ENCODE measurements around the gene N4BP2L2. TPM values are rescaled to one million over a fixed set of nuclear protein-coding genes. Genes with fewer than 3 reads are reported as not detected.
A peak's percentile ranks its signal among the peaks of the same experiment; 100 is the strongest.

N4BP2L2 gene
- total RNA-seq, 1 experiment from 2014 or later, result 104 TPM

DNA sequence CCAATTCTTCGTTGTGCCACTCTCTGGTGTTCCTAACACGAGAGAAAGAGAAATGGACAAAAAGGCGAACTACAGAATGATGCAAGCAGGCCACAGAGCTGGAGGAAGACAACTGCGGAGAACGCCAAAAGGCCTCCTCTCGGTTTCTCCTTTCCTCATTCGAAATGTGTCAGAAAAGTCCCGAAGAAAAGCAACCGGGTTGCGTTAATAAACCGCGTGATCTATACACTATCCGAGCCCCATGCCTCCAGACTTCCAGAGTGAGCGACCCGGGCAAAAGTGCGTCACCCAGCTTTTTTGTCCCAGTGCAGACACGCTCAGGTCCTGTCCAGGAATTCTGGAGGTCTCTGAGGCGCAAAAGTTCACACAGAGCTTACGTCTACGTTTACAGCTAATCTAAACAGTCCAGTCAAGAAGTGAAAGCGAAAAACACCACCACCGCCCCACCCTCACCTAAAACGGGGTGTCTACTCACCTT is 413 bp downstream of the N4BP2L2 start:
- DNase-seq (ENCODE audit: low read depth, low spot score), result no peak
- in situ Hi-C loops (cut with HindIII; ENCODE audit: low pct_unique_long_range_greater_than_20kb, low sequenced_read_pairs), result no loop called here

DNA sequence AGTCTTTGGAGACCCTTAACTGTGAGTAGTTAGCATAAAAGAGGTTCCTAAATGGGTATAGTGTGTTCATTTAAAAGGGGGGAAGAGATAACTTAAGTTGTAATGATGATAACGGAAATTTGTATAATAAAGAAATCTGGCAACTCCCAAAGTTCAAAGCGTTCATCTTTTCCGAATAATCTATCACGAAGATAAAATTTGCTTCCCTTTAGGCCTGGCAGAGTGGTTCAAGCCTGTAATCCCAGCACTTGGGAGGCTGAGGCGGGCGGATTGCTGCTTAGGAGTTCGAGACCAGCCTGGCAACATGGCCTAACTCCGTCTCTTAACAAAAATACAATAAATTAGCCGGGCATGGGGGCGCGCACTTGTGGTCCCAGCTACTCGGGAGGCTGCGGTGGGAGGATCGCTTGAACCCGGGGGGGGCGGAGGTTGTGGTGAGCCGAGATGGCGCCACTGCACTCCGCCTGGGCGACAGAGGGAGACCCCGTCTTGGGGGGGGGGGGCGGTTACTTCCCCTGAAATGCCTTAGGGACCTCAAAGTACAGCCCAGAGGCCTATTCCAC is 934 bp downstream of the N4BP2L2 start:
- in situ Hi-C loops (cut with HindIII; ENCODE audit: low pct_unique_long_range_greater_than_20kb, low sequenced_read_pairs), result no loop called here
- no peak for DNase-seq (ENCODE audit: low read depth, low spot score)

DNA sequence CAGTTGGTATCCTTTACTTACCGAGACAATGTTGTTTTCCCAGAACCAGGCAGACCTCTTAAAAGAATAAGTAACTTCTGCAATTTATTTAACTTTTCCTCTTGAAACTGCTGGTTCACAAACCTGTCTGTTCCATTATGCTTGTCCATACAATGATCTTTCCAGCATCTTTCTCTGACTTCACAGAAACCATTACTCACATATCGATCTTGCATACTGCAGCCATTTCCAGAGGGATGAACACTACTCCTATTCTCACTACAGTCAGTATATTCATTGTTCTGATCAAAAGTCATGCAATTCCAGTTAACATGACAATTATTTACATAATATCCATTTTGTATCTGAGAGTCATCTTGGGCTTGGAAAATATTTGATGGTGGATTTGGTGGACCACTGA is 2.8 kb downstream of the N4BP2L2 start:
- in situ Hi-C loops (cut with HindIII; ENCODE audit: low pct_unique_long_range_greater_than_20kb, low sequenced_read_pairs), result no loop called here
- peak; percentile 62 for DNase-seq (ENCODE audit: low read depth, low spot score)

DNA sequence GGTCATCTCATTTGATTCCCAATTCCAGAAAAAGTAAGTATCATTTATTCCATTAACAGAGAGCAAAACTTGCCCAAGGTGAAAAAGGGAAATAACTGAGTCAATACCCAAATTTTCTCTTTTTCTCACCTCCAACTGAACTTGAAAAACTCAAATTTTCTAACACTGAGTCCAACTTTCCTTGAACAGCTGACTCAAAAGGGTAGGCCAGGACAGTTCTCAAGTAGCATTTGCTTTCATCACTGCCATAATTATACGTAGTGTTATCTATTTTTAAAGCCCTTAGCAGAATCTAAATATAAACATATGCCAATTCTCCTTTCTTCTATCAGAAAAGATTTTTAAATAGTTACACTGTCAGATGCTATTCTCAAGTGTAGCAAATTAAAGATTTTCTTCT is 3.5 kb downstream of the N4BP2L2 start:
- in situ Hi-C loops (cut with HindIII; ENCODE audit: low pct_unique_long_range_greater_than_20kb, low sequenced_read_pairs), result no loop called here
- no peak for DNase-seq (ENCODE audit: low read depth, low spot score)

GRCh38 chr13:32530841-32531253 is 7.7 kb downstream of the N4BP2L2 start:
- peak; percentile 32 for DNase-seq (ENCODE audit: low read depth, low spot score)
- in situ Hi-C loops (cut with HindIII; ENCODE audit: low pct_unique_long_range_greater_than_20kb, low sequenced_read_pairs), result no loop called here

DNA sequence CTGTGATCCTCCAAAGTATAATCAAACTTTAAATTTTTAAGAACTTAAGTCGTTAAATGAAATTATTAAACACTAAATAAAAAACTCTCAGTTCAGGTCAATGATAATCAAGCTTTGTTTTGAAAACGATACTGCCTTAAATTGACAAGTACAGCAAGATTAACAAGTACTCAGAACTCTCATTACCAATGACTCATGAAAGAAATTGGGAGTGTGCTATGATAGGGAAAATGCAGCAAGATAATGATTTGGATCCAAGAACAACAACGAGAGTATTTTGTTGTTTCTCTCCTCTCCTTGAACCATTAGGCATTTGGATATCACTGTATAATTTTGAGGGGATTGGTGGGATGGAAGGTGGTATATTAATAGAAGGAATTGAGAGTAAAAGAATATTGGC is 10.2 kb downstream of the N4BP2L2 start:
- DNase-seq (ENCODE audit: low read depth, low spot score), result no peak
- in situ Hi-C loops (cut with HindIII; ENCODE audit: low pct_unique_long_range_greater_than_20kb, low sequenced_read_pairs), result no loop called here

GRCh38 chr13:32527151-32527550 is 11.4 kb downstream of the N4BP2L2 start:
- in situ Hi-C loops (cut with HindIII; ENCODE audit: low pct_unique_long_range_greater_than_20kb, low sequenced_read_pairs), result no loop called here
- no peak for DNase-seq (ENCODE audit: low read depth, low spot score)

GRCh38 chr13:32525766-32526165 is 12.8 kb downstream of the N4BP2L2 start:
- in situ Hi-C loops (cut with HindIII; ENCODE audit: low pct_unique_long_range_greater_than_20kb, low sequenced_read_pairs), result no loop called here
- DNase-seq (ENCODE audit: low read depth, low spot score), result no peak

DNA sequence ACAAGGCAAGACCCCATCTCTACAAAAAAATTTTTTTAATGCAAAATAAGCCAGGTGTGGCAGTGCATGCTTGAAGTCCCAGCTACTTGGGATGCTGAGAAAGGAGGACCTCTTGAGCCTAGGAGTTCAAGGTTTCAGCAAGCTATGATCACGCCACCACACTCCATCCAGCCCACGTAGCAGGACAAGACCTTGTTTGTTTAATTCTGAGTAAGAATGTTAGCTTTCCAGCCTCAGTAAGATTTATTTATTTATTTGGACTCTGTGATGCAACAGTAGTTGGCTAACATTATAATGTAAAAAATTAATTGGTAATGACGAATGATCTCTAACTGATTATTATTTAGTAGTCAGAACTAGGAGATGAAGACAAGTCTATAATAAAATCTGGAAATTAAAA is 23.3 kb downstream of the N4BP2L2 start:
- no peak for DNase-seq (ENCODE audit: low read depth, low spot score)
- in situ Hi-C loops (cut with HindIII; ENCODE audit: low pct_unique_long_range_greater_than_20kb, low sequenced_read_pairs), result no loop called here

- DNase-seq (ENCODE audit: low read depth, low spot score), result no peak
- in situ Hi-C loops (cut with HindIII; ENCODE audit: low pct_unique_long_range_greater_than_20kb, low sequenced_read_pairs), result no loop called here
Observed at GRCh38 chr13:32511482-32511881, 27.1 kb downstream of the N4BP2L2 start.

GRCh38 chr13:32504876-32505275 is 33.7 kb downstream of the N4BP2L2 start:
- in situ Hi-C loops (cut with HindIII; ENCODE audit: low pct_unique_long_range_greater_than_20kb, low sequenced_read_pairs), result no loop called here
- no peak for DNase-seq (ENCODE audit: low read depth, low spot score)

DNA sequence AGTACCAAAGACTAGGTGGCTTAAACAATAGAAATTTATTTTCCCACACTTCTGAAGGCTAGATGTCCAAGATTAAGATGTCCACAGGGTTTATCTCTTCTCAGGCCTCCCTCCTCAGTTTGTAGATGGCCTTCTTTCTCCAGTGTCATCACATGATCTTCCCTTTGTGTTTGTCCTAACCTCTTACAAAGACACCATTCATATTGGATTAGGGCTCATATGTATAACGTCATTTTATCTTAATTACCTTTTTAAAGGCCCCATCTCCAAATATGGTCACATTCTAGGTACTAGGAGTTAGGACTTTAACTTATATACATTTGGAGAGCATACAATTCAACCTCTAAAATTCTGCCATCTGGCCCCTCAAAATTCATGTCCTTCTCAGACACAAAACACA is 34.3 kb downstream of the N4BP2L2 start:
- DNase-seq (ENCODE audit: low read depth, low spot score), result peak; percentile 85
- in situ Hi-C loops (cut with HindIII; ENCODE audit: low pct_unique_long_range_greater_than_20kb, low sequenced_read_pairs), result no loop called here

DNA sequence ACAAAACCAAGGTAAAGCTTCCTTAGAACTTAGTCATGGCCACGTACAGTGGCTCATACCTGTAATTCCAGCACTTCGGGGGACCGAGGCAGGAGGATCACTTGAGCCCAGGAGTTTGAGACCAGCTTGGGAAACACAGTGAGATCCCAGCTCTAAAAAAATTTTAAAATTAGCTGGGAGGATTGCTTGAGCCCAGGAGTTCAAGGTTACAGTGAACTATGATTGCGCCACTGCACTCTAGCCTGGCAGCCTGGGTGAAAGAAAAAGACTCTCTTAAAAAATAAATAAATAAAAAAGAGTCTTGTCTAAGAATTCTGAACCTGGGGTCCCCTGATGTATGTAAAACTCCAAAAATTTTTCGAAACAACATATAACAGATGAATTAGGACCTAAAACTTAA is 34.9 kb downstream of the N4BP2L2 start:
- in situ Hi-C loops (cut with HindIII; ENCODE audit: low pct_unique_long_range_greater_than_20kb, low sequenced_read_pairs), result no loop called here
- DNase-seq (ENCODE audit: low read depth, low spot score), result no peak

GRCh38 chr13:32501064-32501463 is 37.5 kb downstream of the N4BP2L2 start:
- DNase-seq (ENCODE audit: low read depth, low spot score), result no peak
- in situ Hi-C loops (cut with HindIII; ENCODE audit: low pct_unique_long_range_greater_than_20kb, low sequenced_read_pairs), result no loop called here

GRCh38 chr13:32499538-32500210 is 38.9 kb downstream of the N4BP2L2 start:
- in situ Hi-C loops (cut with HindIII; ENCODE audit: low pct_unique_long_range_greater_than_20kb, low sequenced_read_pairs), result no loop called here
- no peak for DNase-seq (ENCODE audit: low read depth, low spot score)

- no peak for DNase-seq (ENCODE audit: low read depth, low spot score)
- in situ Hi-C loops (cut with HindIII; ENCODE audit: low pct_unique_long_range_greater_than_20kb, low sequenced_read_pairs), result no loop called here
Observed at GRCh38 chr13:32497589-32497988, 41.0 kb downstream of the N4BP2L2 start.

- DNase-seq (ENCODE audit: low read depth, low spot score), result no peak
- in situ Hi-C loops (cut with HindIII; ENCODE audit: low pct_unique_long_range_greater_than_20kb, low sequenced_read_pairs), result no loop called here
Observed at GRCh38 chr13:32496599-32497160, 41.9 kb downstream of the N4BP2L2 start.

- in situ Hi-C loops (cut with HindIII; ENCODE audit: low pct_unique_long_range_greater_than_20kb, low sequenced_read_pairs), result no loop called here
- no peak for DNase-seq (ENCODE audit: low read depth, low spot score)
Observed at GRCh38 chr13:32495841-32496240, 42.8 kb downstream of the N4BP2L2 start.

GRCh38 chr13:32495429-32495828 is 43.2 kb downstream of the N4BP2L2 start:
- DNase-seq (ENCODE audit: low read depth, low spot score), result no peak
- in situ Hi-C loops (cut with HindIII; ENCODE audit: low pct_unique_long_range_greater_than_20kb, low sequenced_read_pairs), result no loop called here
